Ascending aorta (tissue), 2 donors: ENCODE measurements around the gene SYNPO2. TPM values are rescaled to one million over a fixed set of nuclear protein-coding genes. Genes with fewer than 3 reads are reported as not detected.

Source experiments
- DNase-seq, 2 donors: peaks; one replicate each; pipeline ENCODE4 v3.0.0-alpha.2; 2019; ENCODE audit warnings: low spot score in 2 of 2
- H3K27ac ChIP-seq, 2 donors: fragments of 200-600 bp; sonication (generic); one replicate each; pipeline ENCODE4 v1.5.1; 2016 to 2017; ENCODE audit warnings: mild to moderate bottlenecking in 1 of 2
- H3K27me3 ChIP-seq: fragments of 200-600 bp; sonication (generic); one replicate; pipeline ENCODE4 v1.5.1; 2017
- H3K36me3 ChIP-seq, 2 donors: fragments of 200-600 bp; sonication (generic); one replicate each; pipeline ENCODE4 v1.5.1; 2016
- H3K4me1 ChIP-seq, 2 donors: fragments of 200-600 bp; sonication (generic); one replicate each; pipeline ENCODE4 v1.5.1; 2016 to 2017; ENCODE audit warnings: mild to moderate bottlenecking in 1 of 2
- H3K4me3 ChIP-seq, 2 donors: fragments of 200-600 bp; sonication (generic); one replicate each; pipeline ENCODE4 v1.5.1; 2016 to 2017; ENCODE audit warnings: mild to moderate bottlenecking in 1 of 2
- H3K9me3 ChIP-seq, 2 donors: fragments of 200-600 bp; sonication (generic); one replicate each; pipeline ENCODE4 v1.5.1; 2016
- intact Hi-C: fragments of 100-400 bp; cut with DNase I; formaldehyde crosslinking; loops from one replicate; pipeline ENCODE4 v1.15.1; 2023
- total RNA-seq: library from RNA; depleted of rRNA; stranded (reverse); fragments of >200 nt; gene quantifications from one replicate; pipeline ENCODE4 v1.1.0, GENCODE V29; 2016
- TF ChIP-seq, protein P1 (sequence below), 3 experiments: fragments of 200-600 bp in 2 of 3; fragments of 450-650 bp in 1 of 3; sonication (generic) in 2 of 3; IDR thresholded peaks; one replicate each; pipeline ENCODE4 v1.5.1; 2016 to 2019; ENCODE audit warnings: antibody characterized with exemption in 3 of 3, mild to moderate bottlenecking in 1 of 3, moderate library complexity in 1 of 3

The SYNPO2 gene
- total RNA-seq, 1 donor from 2014 or later: 178 TPM

DNA sequence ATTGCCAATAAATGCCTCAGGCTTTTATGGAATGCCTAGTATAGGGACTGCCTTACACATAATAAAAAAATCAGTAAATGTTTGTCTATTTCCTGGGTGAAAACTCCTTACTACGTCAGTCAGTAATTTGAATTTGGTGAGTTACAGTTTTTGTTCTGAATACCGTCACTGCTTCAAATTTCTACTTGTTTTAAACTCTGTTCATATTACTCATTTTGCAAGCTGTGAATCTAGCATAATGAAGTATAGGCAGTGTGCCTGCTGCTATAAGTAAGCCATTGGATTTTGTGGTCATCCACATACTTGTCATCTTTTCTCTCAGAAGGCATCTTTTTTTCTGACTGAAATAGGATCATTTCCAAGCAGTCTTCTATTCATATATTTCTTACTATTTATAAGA lies 43.1 kb downstream of the SYNPO2 start:
- H3K4me3 ChIP-seq: no peak overlapping the region
- TF ChIP-seq, protein P1, sequence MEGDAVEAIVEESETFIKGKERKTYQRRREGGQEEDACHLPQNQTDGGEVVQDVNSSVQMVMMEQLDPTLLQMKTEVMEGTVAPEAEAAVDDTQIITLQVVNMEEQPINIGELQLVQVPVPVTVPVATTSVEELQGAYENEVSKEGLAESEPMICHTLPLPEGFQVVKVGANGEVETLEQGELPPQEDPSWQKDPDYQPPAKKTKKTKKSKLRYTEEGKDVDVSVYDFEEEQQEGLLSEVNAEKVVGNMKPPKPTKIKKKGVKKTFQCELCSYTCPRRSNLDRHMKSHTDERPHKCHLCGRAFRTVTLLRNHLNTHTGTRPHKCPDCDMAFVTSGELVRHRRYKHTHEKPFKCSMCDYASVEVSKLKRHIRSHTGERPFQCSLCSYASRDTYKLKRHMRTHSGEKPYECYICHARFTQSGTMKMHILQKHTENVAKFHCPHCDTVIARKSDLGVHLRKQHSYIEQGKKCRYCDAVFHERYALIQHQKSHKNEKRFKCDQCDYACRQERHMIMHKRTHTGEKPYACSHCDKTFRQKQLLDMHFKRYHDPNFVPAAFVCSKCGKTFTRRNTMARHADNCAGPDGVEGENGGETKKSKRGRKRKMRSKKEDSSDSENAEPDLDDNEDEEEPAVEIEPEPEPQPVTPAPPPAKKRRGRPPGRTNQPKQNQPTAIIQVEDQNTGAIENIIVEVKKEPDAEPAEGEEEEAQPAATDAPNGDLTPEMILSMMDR (IDR thresholded peaks at IDR 0.05): no peak

DNA sequence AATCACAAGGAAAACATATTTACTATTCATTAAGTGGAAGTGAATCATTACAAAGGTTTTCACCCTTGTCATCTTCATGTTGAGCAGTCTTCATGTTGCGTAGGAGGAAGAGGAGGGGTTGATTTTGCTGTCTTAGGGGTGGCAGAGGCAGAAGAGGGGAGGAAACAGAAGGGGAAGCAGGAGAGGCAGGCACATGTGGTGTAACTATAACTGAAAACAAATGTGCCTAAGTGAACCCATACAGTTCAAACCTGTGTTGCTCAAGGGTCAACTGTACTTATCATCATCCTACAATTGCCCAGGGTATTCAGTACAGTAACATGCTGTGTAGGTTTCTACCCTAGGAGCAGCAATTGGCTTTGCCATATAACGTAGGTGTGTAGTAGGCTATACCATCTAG lies 47.2 kb downstream of the SYNPO2 start:
- DNase-seq: no peak
- H3K36me3 ChIP-seq: no peaks in the 10 kb centered on the region
- TF ChIP-seq, protein P1 (IDR thresholded peaks at IDR 0.05): no peak
- peak overlapping the region; percentile 65 to 90 for H3K27ac ChIP-seq
- intact Hi-C loops: no loop called here
- H3K9me3 ChIP-seq: no peaks in the 10 kb centered on the region
- H3K4me1 ChIP-seq: peaks cover 0 to 24% of the 10 kb centered on the region in 2 donors
- no peaks in the 10 kb centered on the region for H3K27me3 ChIP-seq
- H3K4me3 ChIP-seq: no peak overlapping the region

More for the DNA sequence above, 43.1 kb downstream of the SYNPO2 start:
- Histone ChIP-seq H3K9me3 (no peaks in the 10 kb centered on the region), H3K36me3 (no peaks in the 10 kb centered on the region), H3K4me1 (peaks cover 0 to 32% of the 10 kb centered on the region in 2 donors), H3K27ac (peak overlapping the region; percentile 24 to 56), H3K27me3 (no peaks in the 10 kb centered on the region)
- DNase-seq: no peak
- intact Hi-C loops: no loop called here

DNA sequence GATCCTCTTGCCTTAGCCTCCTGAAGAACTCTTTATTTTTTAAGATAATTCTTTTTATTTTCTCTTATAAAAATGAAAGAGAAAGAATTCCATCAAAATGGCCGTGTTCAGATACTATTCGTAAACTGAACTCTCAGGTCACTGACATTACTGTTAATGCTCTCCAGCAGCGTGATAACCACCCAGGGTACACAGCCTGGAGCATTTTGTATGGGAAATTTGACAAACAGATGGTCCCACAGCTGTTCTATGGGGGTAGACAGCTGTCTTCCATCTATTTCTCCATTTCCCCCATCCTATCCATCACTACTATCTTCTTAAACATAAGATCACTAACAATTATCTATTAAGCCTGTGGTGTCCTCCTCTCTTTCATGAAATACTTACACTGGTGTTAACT lies 47.8 kb downstream of the SYNPO2 start:
- peak overlapping the region; percentile 65 to 90 for H3K27ac ChIP-seq
- DNase-seq: no peak
- H3K27me3 ChIP-seq: no peaks in the 10 kb centered on the region
- H3K36me3 ChIP-seq: no peaks in the 10 kb centered on the region
- TF ChIP-seq, protein P1 (IDR thresholded peaks at IDR 0.05): no peak
- H3K9me3 ChIP-seq: no peaks in the 10 kb centered on the region
- no peak overlapping the region for H3K4me3 ChIP-seq
- intact Hi-C loops: no loop called here
- H3K4me1 ChIP-seq: peaks cover 0 to 24% of the 10 kb centered on the region in 2 donors

DNA sequence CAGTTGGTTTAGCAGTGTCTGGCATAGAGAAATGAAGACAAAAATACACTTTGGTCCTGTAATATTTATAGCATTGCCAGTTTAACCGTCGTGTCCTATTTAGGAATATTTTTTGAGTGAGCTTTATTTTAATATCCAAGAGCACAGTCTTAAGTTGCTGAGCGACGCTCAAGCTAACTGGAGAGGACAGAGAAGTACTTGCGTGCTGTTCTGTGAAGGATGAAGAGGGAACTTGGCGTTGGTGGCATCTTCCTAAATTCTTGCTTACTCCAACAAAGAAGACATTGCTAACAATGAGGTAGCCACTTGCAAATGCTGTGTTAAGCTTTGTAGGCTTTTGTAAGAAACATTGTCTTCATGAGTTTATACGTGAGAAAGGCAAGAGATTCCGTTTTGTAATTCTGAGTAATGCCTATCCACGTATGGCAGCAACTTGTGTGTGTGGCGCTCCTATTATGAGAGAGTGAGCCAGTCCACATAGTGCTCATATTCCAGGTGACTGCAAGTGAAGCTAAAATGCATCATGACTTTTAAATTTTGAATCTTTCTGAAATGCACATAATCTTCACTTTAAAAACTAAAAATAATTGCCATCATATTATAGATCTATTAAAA lies 50.6 kb downstream of the SYNPO2 start:
- intact Hi-C loops: no loop called here

DNA sequence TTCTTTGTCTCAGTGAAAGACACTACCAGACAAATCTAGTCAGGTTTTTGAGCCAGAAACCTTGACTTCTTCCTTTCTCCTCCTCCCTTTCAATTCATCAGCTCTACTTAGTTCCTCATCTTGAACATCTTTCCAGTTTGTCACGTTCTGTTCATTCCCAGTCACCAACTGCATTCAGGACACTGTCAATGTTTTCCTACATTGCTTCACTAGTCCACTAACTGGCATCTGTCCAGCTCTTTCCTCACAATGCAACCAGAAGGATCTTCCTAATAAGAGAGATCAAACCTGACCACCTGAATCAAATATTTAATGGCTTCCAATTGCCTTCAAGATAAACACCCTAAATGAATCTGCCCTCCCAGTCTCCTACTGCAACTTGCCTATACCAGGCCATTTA lies 52.5 kb downstream of the SYNPO2 start:
- TF ChIP-seq, protein P1 (IDR thresholded peaks at IDR 0.05): no peak
- DNase-seq: peak in 1 of 2 donors; percentile 76
- Histone ChIP-seq H3K36me3 (no peaks in the 10 kb centered on the region), H3K27ac (peak overlapping the region; percentile 85 to 90), H3K9me3 (no peaks in the 10 kb centered on the region), H3K4me1 (peaks cover 3 to 43% of the 10 kb centered on the region in 2 donors), H3K4me3 (peak overlapping the region in 1 of 2 donors; percentile 56), H3K27me3 (no peaks in the 10 kb centered on the region)
- intact Hi-C loops: loop anchor here (5.0 kb wide), 1 partner anchor 39 kb away; no protein-coding TSS in a partner anchor

More for the DNA sequence above, 50.6 kb downstream of the SYNPO2 start:
- TF ChIP-seq, protein P1 (IDR thresholded peaks at IDR 0.05): no peak
- peak overlapping the region; percentile 20 to 56 for H3K4me3 ChIP-seq
- peaks cover 3 to 35% of the 10 kb centered on the region in 2 donors for H3K4me1 ChIP-seq
- no peaks in the 10 kb centered on the region for H3K9me3 ChIP-seq
- peak overlapping the region; percentile 85 to 90 for H3K27ac ChIP-seq
- no peaks in the 10 kb centered on the region for H3K27me3 ChIP-seq
- no peaks in the 10 kb centered on the region for H3K36me3 ChIP-seq
- no peak for DNase-seq
